Calu3 (cell line): Measurements from ENCODE around the gene AP3B1. TPM values are rescaled to one million over a fixed set of nuclear protein-coding genes. Genes with fewer than 3 reads are reported as not detected.

ENCODE experiments used
- BruUV-seq: library from RNA; stranded (reverse); fragments of 400-500 nt; replicated peaks from 2 replicates; lab custom pipeline; 2021; lab: Mats Ljungman, UMichigan
- CTCF ChIA-PET: fragments of 300-600 bp; sonication (Branson Sonifier 250); formaldehyde crosslinking; loops from one replicate; lab custom pipeline; 2022; ENCODE audit warnings: antibody characterized with exemption; lab: Charles Lee
- DNase-seq: peaks from one replicate; pipeline ENCODE4 v3.0.0; 2022
- H3K27ac Mint-ChIP-seq: one replicate; pipeline ENCODE4 v1.8.0; 2022; ENCODE audit warnings: mixed read lengths; ENCODE audit not compliant: unreplicated experiment
- H3K27me3 Mint-ChIP-seq: one replicate; pipeline ENCODE4 v1.8.0; 2022; ENCODE audit warnings: mixed read lengths; ENCODE audit not compliant: unreplicated experiment
- H3K36me3 Mint-ChIP-seq: one replicate; pipeline ENCODE4 v1.8.0; 2022; ENCODE audit warnings: mild to moderate bottlenecking, moderate library complexity, mixed read lengths; ENCODE audit not compliant: insufficient read depth, unreplicated experiment
- H3K4me1 Mint-ChIP-seq: one replicate; pipeline ENCODE4 v1.8.0; 2022; ENCODE audit warnings: mild to moderate bottlenecking, low read depth, mixed read lengths; ENCODE audit not compliant: unreplicated experiment
- H3K4me3 Mint-ChIP-seq: one replicate; pipeline ENCODE4 v1.8.0; 2022; ENCODE audit warnings: mild to moderate bottlenecking, low read depth, moderate library complexity, mixed read lengths; ENCODE audit not compliant: unreplicated experiment
- H3K9me3 Mint-ChIP-seq: one replicate; pipeline ENCODE4 v1.8.0; 2022; ENCODE audit warnings: low read depth, mixed read lengths; ENCODE audit not compliant: unreplicated experiment
- CTCF ChIP-seq: fragments of 200-600 bp; IDR thresholded peaks from one replicate; pipeline ENCODE4 v1.8.0; 2022; ENCODE audit warnings: antibody characterized with exemption; ENCODE audit not compliant: unreplicated experiment
- intact Hi-C: fragments of 100-400 bp; cut with micrococcal nuclease; formaldehyde crosslinking; loops from one replicate; pipeline ENCODE4 v1.10.0; 2022; ENCODE audit not compliant: unreplicated experiment
- total RNA-seq: library from RNA; stranded (reverse); gene quantifications from 2 replicates; pipeline ENCODE4 v1.2.3, GENCODE V29; 2022

Gene AP3B1
- total RNA-seq, 1 experiment from 2014 or later: 66.9 TPM

- Mint-ChIP-seq H3K9me3 (no peaks in the 10 kb centered on the region), H3K4me3 (no peak overlapping the region), H3K27me3 (no peaks in the 10 kb centered on the region), H3K4me1 (peaks cover 10% of the 10 kb centered on the region), H3K27ac (peak overlapping the region; percentile 60), H3K36me3 (no peaks in the 10 kb centered on the region)
- peak; percentile 30 for DNase-seq
- peak; percentile 51 for TF ChIP-seq CTCF
- no TSS peak for BruUV-seq
- CTCF ChIA-PET: interaction anchor here (0.7 kb wide), 4 partner anchors 47 to 985 kb away, joined by 3 to 14 read pairs (median 5); no protein-coding TSS in a partner anchor
- intact Hi-C loops: loop anchor here (5.0 kb wide), 1 partner anchor 45 kb away; no protein-coding TSS in a partner anchor
Measured at GRCh38 chr5:78221964-78222451, 72.5 kb downstream of the AP3B1 start.

GRCh38 chr5:78221467-78221866 is 73.0 kb downstream of the AP3B1 start:
- TF ChIP-seq CTCF: no peak
- CTCF ChIA-PET: no interaction called here
- Mint-ChIP-seq H3K9me3 (no peaks in the 10 kb centered on the region), H3K27me3 (no peaks in the 10 kb centered on the region), H3K4me3 (no peak overlapping the region), H3K4me1 (peaks cover 15% of the 10 kb centered on the region), H3K27ac (no peak overlapping the region), H3K36me3 (no peaks in the 10 kb centered on the region)
- no peak for DNase-seq
- intact Hi-C loops: loop anchor here (5.0 kb wide), 1 partner anchor 46 kb away; no protein-coding TSS in a partner anchor
- BruUV-seq: no TSS peak

GRCh38 chr5:78215972-78216371 is 78.5 kb downstream of the AP3B1 start:
- H3K27ac Mint-ChIP-seq: peak overlapping the region; percentile 71
- CTCF ChIA-PET: interaction anchor here (0.5 to 1.3 kb wide), 4 partner anchors 10 to 381 kb away, joined by 3 to 4 read pairs (median 3); no protein-coding TSS in a partner anchor

GRCh38 chr5:78215565-78215964 is 78.9 kb downstream of the AP3B1 start:
- Mint-ChIP-seq H3K27ac (peak overlapping the region; percentile 71), H3K27me3 (no peaks in the 10 kb centered on the region), H3K4me1 (peaks cover 15% of the 10 kb centered on the region), H3K9me3 (no peaks in the 10 kb centered on the region), H3K36me3 (peaks cover 6% of the 10 kb centered on the region), H3K4me3 (peak overlapping the region; percentile 52)
- TF ChIP-seq CTCF: no peak
- intact Hi-C loops: no loop called here
- BruUV-seq: TSS peak; percentile 5
- CTCF ChIA-PET: interaction anchor here (0.5 to 1.3 kb wide), 4 partner anchors 10 to 381 kb away, joined by 3 to 4 read pairs (median 3); no protein-coding TSS in a partner anchor
- no peak for DNase-seq

More at GRCh38 chr5:78215972-78216371, 78.5 kb downstream of the AP3B1 start:
- Mint-ChIP-seq H3K36me3 (peaks cover 6% of the 10 kb centered on the region), H3K27me3 (no peaks in the 10 kb centered on the region), H3K9me3 (no peaks in the 10 kb centered on the region), H3K4me1 (peaks cover 15% of the 10 kb centered on the region), H3K4me3 (peak overlapping the region; percentile 52)
- intact Hi-C loops: no loop called here
- DNase-seq: peak; percentile 40
- no peak for TF ChIP-seq CTCF
- no TSS peak for BruUV-seq
